GM12878 (cell line): ENCODE measurements around the gene B4GALNT2. TPM values are rescaled to one million over a fixed set of nuclear protein-coding genes. Genes with fewer than 3 reads are reported as not detected.

Source experiments
- ATAC-seq: fragments of 200-7000 bp; cut with Tn5 transposase; 3 replicates; pipeline ENCODE4 v1.9.1; 2020; ENCODE audit warnings: mild to moderate bottlenecking, moderate library complexity
- BruUV-seq: library from RNA; stranded (reverse); fragments of 400-500 nt; replicated peaks from 2 replicates; lab custom pipeline; 2021; lab: Mats Ljungman, UMichigan
- CTCF ChIA-PET: fragments of 300-600 bp; sonication (Branson Sonifier 250); formaldehyde crosslinking; extraction: SDS; loops from one replicate; lab custom pipeline; 2021; ENCODE audit warnings: inconsistent platforms; lab: Yijun Ruan, JAX
- POLR2A ChIA-PET: fragments of 350-600 bp; formaldehyde crosslinking; extraction: SDS; loops from one replicate; lab custom pipeline; 2021; ENCODE audit warnings: inconsistent platforms; lab: Charles Lee
- RAD21 ChIA-PET: fragments of 300-600 bp; sonication (Branson Sonifier 250); formaldehyde crosslinking; loops from one replicate; lab custom pipeline; 2023; ENCODE audit warnings: antibody characterized with exemption; ENCODE audit not compliant: unreplicated experiment; lab: Charles Lee
- SMC1A ChIA-PET: fragments of 300-600 bp; sonication (Branson Sonifier 250); formaldehyde crosslinking; loops from one replicate; lab custom pipeline; 2023; ENCODE audit not compliant: unreplicated experiment, uncharacterized antibody; lab: Charles Lee
- DNase-seq: peaks from one replicate; pipeline ENCODE4 v3.0.0-alpha.2; 2011; ENCODE audit warnings: low read depth, low spot score
- FAIRE-seq: peaks from 3 replicates; lab custom pipeline; 2011; peaks lifted over from hg19 to GRCh38; lab: Jason Lieb, UNC
- H2AFZ ChIP-seq: 2 replicates; pipeline ENCODE4 v1.6.0; 2011; ENCODE audit warnings: low read depth, low read length, control low read depth; ENCODE audit not compliant: control insufficient read depth
- H3K27ac ChIP-seq: 2 replicates; pipeline ENCODE4 v1.5.1; 2011; ENCODE audit warnings: control low read depth; ENCODE audit not compliant: control insufficient read depth, insufficient read depth
- H3K27me3 ChIP-seq, 2 experiments: replicated peaks in 1 of 2; 2 replicates each; pipeline versions ENCODE4 v1.6.0 to v1.6.1; 2011; ENCODE audit warnings: low read length in 1 of 2; ENCODE audit not compliant: control insufficient read depth in 2 of 2, insufficient read depth in 2 of 2
- H3K36me3 ChIP-seq, 2 experiments: 2 replicates each; pipeline ENCODE4 v1.5.1; 2011; ENCODE audit warnings: low read length in 1 of 2; ENCODE audit not compliant: control insufficient read depth in 2 of 2, insufficient read depth in 2 of 2
- H3K4me1 ChIP-seq: 2 replicates; pipeline ENCODE4 v1.6.1; 2011; ENCODE audit warnings: mild to moderate bottlenecking, low read length, moderate library complexity, mixed read lengths; ENCODE audit not compliant: control insufficient read depth, insufficient read depth
- H3K4me2 ChIP-seq: 2 replicates; pipeline ENCODE4 v1.6.0; 2011; ENCODE audit warnings: control low read depth; ENCODE audit not compliant: control insufficient read depth, insufficient read depth
- H3K4me3 ChIP-seq: fragments of 200-600 bp; sonication (generic); 2 replicates; pipeline ENCODE4 v1.5.1; 2016
- H3K79me2 ChIP-seq: 2 replicates; pipeline ENCODE4 v1.6.0; 2011; ENCODE audit warnings: low read length; ENCODE audit not compliant: control insufficient read depth, insufficient read depth
- H3K9ac ChIP-seq: 2 replicates; pipeline ENCODE4 v1.8.0; 2011; ENCODE audit warnings: low read length, control low read depth, mixed read lengths; ENCODE audit not compliant: control insufficient read depth, insufficient read depth
- H3K9me3 ChIP-seq: replicated peaks from 3 replicates; pipeline ENCODE4 v1.5.1; 2011; ENCODE audit warnings: mild to moderate bottlenecking, low read length; ENCODE audit not compliant: control insufficient read depth, insufficient read depth
- H4K20me1 ChIP-seq: 2 replicates; pipeline ENCODE4 v1.6.0; 2011; ENCODE audit not compliant: control insufficient read depth, insufficient read depth
- ATF7 ChIP-seq: fragments of 450-650 bp; IDR thresholded peaks from 2 replicates; pipeline ENCODE4 v1.6.1; 2016; ENCODE audit warnings: low read depth, mild to moderate bottlenecking
- BRCA1 ChIP-seq: IDR thresholded peaks from 2 replicates; pipeline ENCODE4 v1.6.1; 2011; ENCODE audit warnings: low read depth, low read length, improper control_type of control experiment
- CBFB ChIP-seq: IDR thresholded peaks from 2 replicates; pipeline ENCODE4 v1.6.1; 2016; ENCODE audit warnings: antibody characterized with exemption, low read depth
- EZH2 ChIP-seq: IDR thresholded peaks from 2 replicates; pipeline ENCODE4 v1.6.1; 2012; ENCODE audit warnings: low read depth, mild to moderate bottlenecking, control low read depth, inconsistent platforms, low read length, borderline replicate concordance; ENCODE audit not compliant: control insufficient read depth
- GATAD2B ChIP-seq: fragments of 450-650 bp; conservative IDR thresholded peaks from 2 replicates; pipeline ENCODE4 v1.6.1; 2017; ENCODE audit warnings: low read depth, mild to moderate bottlenecking, moderate library complexity
- MAX ChIP-seq: IDR thresholded peaks from 2 replicates; pipeline ENCODE4 v1.6.1; 2012; ENCODE audit warnings: low read depth, low read length, improper control_type of control experiment
- MEF2B ChIP-seq: fragments of 450-650 bp; IDR thresholded peaks from 2 replicates; pipeline ENCODE4 v1.6.1; 2018; ENCODE audit warnings: mild to moderate bottlenecking, moderate library complexity; ENCODE audit not compliant: partially characterized antibody, poor library complexity, severe bottlenecking
- PBX3 ChIP-seq: IDR thresholded peaks from 2 replicates; pipeline ENCODE4 v1.6.1; 2011; ENCODE audit warnings: mild to moderate bottlenecking, low read depth, low read length, moderate library complexity; ENCODE audit not compliant: insufficient replicate concordance
- POLR2A ChIP-seq: IDR thresholded peaks from 2 replicates; pipeline ENCODE4 v1.6.1; 2011; ENCODE audit warnings: low read depth, mild to moderate bottlenecking, low read length
- POLR2AphosphoS2 ChIP-seq: IDR thresholded peaks from 2 replicates; pipeline ENCODE4 v1.6.1; 2011; ENCODE audit warnings: low read depth, mild to moderate bottlenecking, low read length, improper control_type of control experiment, moderate library complexity
- RAD21 ChIP-seq: IDR thresholded peaks from 2 replicates; pipeline ENCODE4 v1.6.1; 2011; ENCODE audit warnings: mild to moderate bottlenecking, low read depth, low read length, moderate library complexity; ENCODE audit not compliant: insufficient read depth
- RFX5 ChIP-seq: IDR thresholded peaks from 2 replicates; pipeline ENCODE4 v1.6.1; 2011; ENCODE audit warnings: low read depth, low read length, improper control_type of control experiment
- TCF12 ChIP-seq: IDR thresholded peaks from 2 replicates; pipeline ENCODE4 v1.6.1; 2011; ENCODE audit warnings: low read depth, mild to moderate bottlenecking, low read length
- YBX1 ChIP-seq: fragments of 450-650 bp; IDR thresholded peaks from 2 replicates; pipeline ENCODE4 v1.6.1; 2016; ENCODE audit warnings: antibody characterized with exemption
- ZNF217 ChIP-seq: fragments of 450-650 bp; IDR thresholded peaks from 2 replicates; pipeline ENCODE4 v1.6.1; 2017; ENCODE audit warnings: antibody characterized with exemption, mild to moderate bottlenecking
- WGBS: methylation state at CpG from one replicate; pipeline ENCODE4 v1.1.6; 2016; ENCODE audit warnings: low lambda C conversion rate; ENCODE audit not compliant: insufficient replicate concordance, insufficient coverage; ENCODE audit errors: missing lambda C conversion rate; 5-methylcytosine and 5-hydroxymethylcytosine counted together
- in situ Hi-C: fragments of 300-500 bp; cut with MboI; formaldehyde crosslinking; loops from 9 replicates; pipeline ENCODE4 v1.14.3; 2018; ENCODE audit warnings: mixed read lengths
- intact Hi-C: fragments of 100-400 bp; cut with micrococcal nuclease; formaldehyde crosslinking; loops from one replicate; pipeline ENCODE4 v1.14.2; 2022; ENCODE audit not compliant: unreplicated experiment
- polyA plus RNA-seq, 11 experiments: library from polyadenylated mRNA; depleted of rRNA in 4 of 11; unstranded in 6 of 11; stranded (reverse) in 5 of 11; fragments of >200 nt; fragmentation: Nextera tagmentation in 4 of 11; fragmentation: Illumina TruSeq in 1 of 11; extraction: Ambion mirVana in 4 of 11; extraction: Trizol in 1 of 11; gene quantifications; 1 replicate in 1 of 11; 2 replicates in 10 of 11; pipeline versions ENCODE4 v1.2.1 to v1.2.3, GENCODE V29; 2011 to 2016; ENCODE audit warnings: inconsistent platforms in 2 of 11, missing spikeins in 2 of 11, low read depth in 1 of 11
- total RNA-seq, 4 experiments: library from RNA; depleted of rRNA in 3 of 4; stranded (reverse); fragments of >200 nt in 3 of 4; fragmentation: Illumina TruSeq in 1 of 4; extraction: Trizol in 1 of 4; gene quantifications; 2 replicates each; pipeline versions ENCODE4 v1.2.1 to v1.2.3, GENCODE V29; 2013 to 2021
- TF ChIP-seq, protein P1 (sequence below): fragments of 450-650 bp; IDR thresholded peaks from 2 replicates; pipeline ENCODE4 v1.6.1; 2016; ENCODE audit warnings: mild to moderate bottlenecking, moderate library complexity, borderline replicate concordance
- TF ChIP-seq, protein P2 (sequence below): fragments of 150-350 bp; IDR thresholded peaks from 2 replicates; pipeline ENCODE4 v1.6.1; 2014; ENCODE audit warnings: mild to moderate bottlenecking, low read depth, low read length

The B4GALNT2 gene
- total and polyA plus RNA-seq, 10 of the 15 experiments (the other 5 are each of a cell fraction or from before 2014, with no cell fraction given): not detected

DNA sequence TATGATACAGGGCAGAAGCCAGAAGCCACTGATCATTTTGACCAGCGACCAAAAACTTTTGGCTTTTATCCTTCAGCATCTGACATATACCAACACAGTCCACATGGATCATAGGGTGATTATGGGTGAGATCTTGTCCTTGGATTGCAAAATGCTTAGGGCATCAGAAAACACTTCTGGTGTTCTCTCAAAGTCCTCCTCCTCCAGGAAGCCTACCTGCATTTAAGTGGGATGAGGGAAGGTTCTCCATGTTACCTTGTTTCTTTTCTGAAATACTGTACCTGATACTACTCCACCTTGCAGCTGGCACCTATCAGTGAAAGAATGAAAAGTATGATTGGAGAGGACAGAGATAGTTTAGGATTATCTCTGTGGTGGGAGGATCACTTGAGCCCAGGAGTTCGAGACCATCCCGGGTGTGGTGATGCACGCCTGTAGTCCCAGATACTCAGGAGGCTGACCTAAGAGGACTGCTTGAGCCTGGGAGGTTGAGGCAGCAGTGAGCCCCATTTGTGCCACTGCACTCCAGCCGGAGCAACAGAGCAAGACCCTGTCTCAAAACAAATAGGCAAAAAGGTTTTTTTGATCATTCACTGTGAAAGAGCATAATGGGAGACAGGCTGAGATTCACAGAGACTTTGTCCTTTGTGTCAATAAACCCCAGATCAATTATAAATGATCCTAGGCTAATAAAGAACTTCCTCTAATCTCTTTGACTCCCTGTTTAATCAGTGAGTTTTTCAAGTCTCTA lies 46.8 kb upstream of the B4GALNT2 start:
- Histone ChIP-seq H4K20me1 (no peaks in the 10 kb centered on the region), H3K4me2 (no peak overlapping the region), H3K27me3 (no peaks in the 10 kb centered on the region; a peak in 2 of 4 replicates), H3K36me3 (no peaks in the 10 kb centered on the region), H2AFZ (no peak overlapping the region), H3K9ac (no peak overlapping the region), H3K79me2 (no peaks in the 10 kb centered on the region), H3K4me3 (no peak overlapping the region), H3K4me1 (no peaks in the 10 kb centered on the region), H3K27ac (no peak overlapping the region), H3K9me3 (no peaks in the 10 kb centered on the region)
- FAIRE-seq (no peak), DNase-seq (no peak), ATAC-seq (no peak)
- BruUV-seq: no TSS peak
- ChIA-PET CTCF (interaction anchor here (1.0 kb wide), 1 partner anchor 472 kb away, joined by 3 read pairs; no protein-coding TSS in a partner anchor), RAD21 (no interaction called here), SMC1A (no interaction called here), POLR2A (no interaction called here)
- in situ Hi-C loops (no loop called here), intact Hi-C loops (no loop called here)
- 57% methylated on average over 5 of the region's 5 CpGs for WGBS
- TF ChIP-seq BRCA1: no peak
- TF ChIP-seq EZH2: no peak
- TF ChIP-seq MAX: no peak
- TF ChIP-seq POLR2AphosphoS2: no peak
- no peak for TF ChIP-seq GATAD2B
- TF ChIP-seq, protein P1, sequence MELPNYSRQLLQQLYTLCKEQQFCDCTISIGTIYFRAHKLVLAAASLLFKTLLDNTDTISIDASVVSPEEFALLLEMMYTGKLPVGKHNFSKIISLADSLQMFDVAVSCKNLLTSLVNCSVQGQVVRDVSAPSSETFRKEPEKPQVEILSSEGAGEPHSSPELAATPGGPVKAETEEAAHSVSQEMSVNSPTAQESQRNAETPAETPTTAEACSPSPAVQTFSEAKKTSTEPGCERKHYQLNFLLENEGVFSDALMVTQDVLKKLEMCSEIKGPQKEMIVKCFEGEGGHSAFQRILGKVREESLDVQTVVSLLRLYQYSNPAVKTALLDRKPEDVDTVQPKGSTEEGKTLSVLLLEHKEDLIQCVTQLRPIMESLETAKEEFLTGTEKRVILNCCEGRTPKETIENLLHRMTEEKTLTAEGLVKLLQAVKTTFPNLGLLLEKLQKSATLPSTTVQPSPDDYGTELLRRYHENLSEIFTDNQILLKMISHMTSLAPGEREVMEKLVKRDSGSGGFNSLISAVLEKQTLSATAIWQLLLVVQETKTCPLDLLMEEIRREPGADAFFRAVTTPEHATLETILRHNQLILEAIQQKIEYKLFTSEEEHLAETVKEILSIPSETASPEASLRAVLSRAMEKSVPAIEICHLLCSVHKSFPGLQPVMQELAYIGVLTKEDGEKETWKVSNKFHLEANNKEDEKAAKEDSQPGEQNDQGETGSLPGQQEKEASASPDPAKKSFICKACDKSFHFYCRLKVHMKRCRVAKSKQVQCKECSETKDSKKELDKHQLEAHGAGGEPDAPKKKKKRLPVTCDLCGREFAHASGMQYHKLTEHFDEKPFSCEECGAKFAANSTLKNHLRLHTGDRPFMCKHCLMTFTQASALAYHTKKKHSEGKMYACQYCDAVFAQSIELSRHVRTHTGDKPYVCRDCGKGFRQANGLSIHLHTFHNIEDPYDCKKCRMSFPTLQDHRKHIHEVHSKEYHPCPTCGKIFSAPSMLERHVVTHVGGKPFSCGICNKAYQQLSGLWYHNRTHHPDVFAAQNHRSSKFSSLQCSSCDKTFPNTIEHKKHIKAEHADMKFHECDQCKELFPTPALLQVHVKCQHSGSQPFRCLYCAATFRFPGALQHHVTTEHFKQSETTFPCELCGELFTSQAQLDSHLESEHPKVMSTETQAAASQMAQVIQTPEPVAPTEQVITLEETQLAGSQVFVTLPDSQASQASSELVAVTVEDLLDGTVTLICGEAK: no peak
- no peak for TF ChIP-seq RAD21
- TF ChIP-seq TCF12: no peak
- TF ChIP-seq ATF7: no peak
- TF ChIP-seq, protein P2, sequence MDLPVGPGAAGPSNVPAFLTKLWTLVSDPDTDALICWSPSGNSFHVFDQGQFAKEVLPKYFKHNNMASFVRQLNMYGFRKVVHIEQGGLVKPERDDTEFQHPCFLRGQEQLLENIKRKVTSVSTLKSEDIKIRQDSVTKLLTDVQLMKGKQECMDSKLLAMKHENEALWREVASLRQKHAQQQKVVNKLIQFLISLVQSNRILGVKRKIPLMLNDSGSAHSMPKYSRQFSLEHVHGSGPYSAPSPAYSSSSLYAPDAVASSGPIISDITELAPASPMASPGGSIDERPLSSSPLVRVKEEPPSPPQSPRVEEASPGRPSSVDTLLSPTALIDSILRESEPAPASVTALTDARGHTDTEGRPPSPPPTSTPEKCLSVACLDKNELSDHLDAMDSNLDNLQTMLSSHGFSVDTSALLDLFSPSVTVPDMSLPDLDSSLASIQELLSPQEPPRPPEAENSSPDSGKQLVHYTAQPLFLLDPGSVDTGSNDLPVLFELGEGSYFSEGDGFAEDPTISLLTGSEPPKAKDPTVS: no peak
- TF ChIP-seq PBX3: no peak
- no peak for TF ChIP-seq CBFB
- TF ChIP-seq YBX1: no peak
- TF ChIP-seq MEF2B: no peak
- TF ChIP-seq POLR2A: no peak
- no peak for TF ChIP-seq ZNF217
- TF ChIP-seq RFX5: no peak
